IMR-90 (cell line): ENCODE data around the gene ZNF488.

Source experiments
- CTCF ChIP-seq: conservative IDR thresholded peaks from 2 replicates; pipeline ENCODE4 v1.5.1; 2012; ENCODE audit warnings: mild to moderate bottlenecking, low read depth, low read length, improper control_type of control experiment
- ELK1 ChIP-seq: fragments of 150-350 bp; IDR thresholded peaks from 2 replicates; pipeline ENCODE4 v1.6.1; 2016; ENCODE audit warnings: low read depth, mild to moderate bottlenecking, low read length, moderate library complexity, borderline replicate concordance
- MAZ ChIP-seq: IDR thresholded peaks from 2 replicates; pipeline ENCODE4 v1.6.1; 2012; ENCODE audit warnings: low read depth, mild to moderate bottlenecking, low read length, improper control_type of control experiment, moderate library complexity, borderline replicate concordance
- TF ChIP-seq, protein P1 (sequence below): fragments of 150-350 bp; IDR thresholded peaks from 2 replicates; pipeline ENCODE4 v1.6.1; 2017; ENCODE audit warnings: mild to moderate bottlenecking, antibody characterized with exemption, low read length, low read depth

DNA sequence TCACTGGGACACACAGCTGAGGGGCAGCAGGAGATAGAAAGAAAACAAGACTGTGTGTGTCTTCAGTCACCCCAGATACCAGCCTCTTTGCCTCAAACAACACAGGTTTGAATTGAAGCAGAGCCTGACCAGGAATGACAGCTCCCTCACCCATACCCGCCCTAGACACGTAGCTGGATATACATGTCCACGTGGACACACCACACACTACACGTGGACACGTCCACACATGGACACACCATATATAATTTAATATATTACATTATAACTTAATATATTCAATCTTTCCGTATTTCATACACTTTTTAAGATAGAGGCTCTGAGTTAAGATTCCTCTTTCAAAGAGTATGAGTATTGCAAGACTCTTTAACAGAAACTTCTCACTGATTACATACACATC is 50.6 kb downstream of the ZNF488 start:
- TF ChIP-seq ELK1 (no peak), MAZ (no peak), CTCF (no peak)
- TF ChIP-seq, protein P1, sequence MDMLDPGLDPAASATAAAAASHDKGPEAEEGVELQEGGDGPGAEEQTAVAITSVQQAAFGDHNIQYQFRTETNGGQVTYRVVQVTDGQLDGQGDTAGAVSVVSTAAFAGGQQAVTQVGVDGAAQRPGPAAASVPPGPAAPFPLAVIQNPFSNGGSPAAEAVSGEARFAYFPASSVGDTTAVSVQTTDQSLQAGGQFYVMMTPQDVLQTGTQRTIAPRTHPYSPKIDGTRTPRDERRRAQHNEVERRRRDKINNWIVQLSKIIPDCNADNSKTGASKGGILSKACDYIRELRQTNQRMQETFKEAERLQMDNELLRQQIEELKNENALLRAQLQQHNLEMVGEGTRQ, result no peak
